Measurements from ENCODE around the gene PXN.

DNA sequence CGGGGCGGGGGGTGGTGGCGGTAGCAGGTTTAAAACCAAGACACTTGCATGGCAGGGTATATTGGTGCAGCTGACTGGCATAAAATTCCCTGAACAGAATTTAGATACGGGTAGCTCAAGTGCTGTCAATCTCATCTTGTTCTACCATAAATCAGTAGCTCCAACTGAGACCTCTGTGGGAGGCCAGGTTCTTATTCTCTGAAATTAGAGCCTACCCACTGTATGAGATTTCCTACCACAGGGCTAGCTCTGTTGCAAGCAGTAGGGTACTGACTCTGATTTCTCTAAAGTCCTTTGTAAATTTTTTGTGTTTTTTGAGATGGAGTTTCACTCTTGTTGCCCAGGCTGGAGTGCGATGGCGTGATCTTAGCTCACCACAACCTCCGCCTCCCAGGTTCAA lies 61.4 kb downstream of the PXN start:
- TF ChIP-seq SUZ12 (IDR thresholded peaks at IDR 0.05; ENCODE audit: extremely low read depth, insufficient read depth, insufficient read length) (no peak), ZNF274 (IDR thresholded peaks at IDR 0.05; ENCODE audit: low read depth, low read length) (no peak), YY1 (IDR thresholded peaks at IDR 0.05; ENCODE audit: insufficient read depth, insufficient read length) (no peak)
